Measurements from ENCODE around the gene C9orf78. TPM values are rescaled to one million over a fixed set of nuclear protein-coding genes. Genes with fewer than 3 reads are reported as not detected.

C9orf78 gene
- total and polyA plus RNA-seq, 9 of the 15 experiments (the other 6 are each of a cell fraction or from before 2014, with no cell fraction given): 94.6 to 266 (median 202) TPM

DNA sequence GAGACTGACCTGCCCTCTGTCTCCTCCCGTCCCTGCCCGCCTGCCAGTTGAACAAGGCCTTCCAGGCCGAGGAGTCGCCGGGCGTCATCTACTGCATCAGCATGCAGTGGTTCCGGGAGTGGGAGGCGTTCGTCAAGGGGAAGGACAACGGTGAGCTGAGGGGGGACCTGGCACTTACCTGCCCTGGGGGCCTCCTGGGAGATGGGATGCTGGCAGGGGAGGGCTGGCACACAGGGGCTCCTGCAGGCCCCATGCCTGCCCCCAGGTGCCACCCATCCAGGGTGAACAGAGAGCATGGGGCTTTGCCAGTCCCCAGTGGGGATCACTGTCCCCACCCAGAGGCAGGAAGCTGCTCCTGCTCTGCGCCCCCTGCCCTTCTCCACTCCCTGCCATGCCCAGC lies 43.2 kb upstream of the C9orf78 start:
- H4K20me1 ChIP-seq (replicated peaks; ENCODE audit: control insufficient read depth, insufficient read depth, low read length): no peaks in the 10 kb centered on the region
- no peak for ATAC-seq
- H3K4me2 ChIP-seq (ENCODE audit: insufficient read depth, low read length): no peak overlapping the region
- FAIRE-seq: no peak
- no peak overlapping the region for H3K9ac ChIP-seq (ENCODE audit: insufficient read depth in 1 of 2, low read depth in 2 of 2, low read length in 2 of 2)
- CTCF ChIA-PET (ENCODE audit: low intra/inter-chr PET ratio): interaction anchor here (0.6 kb wide), 1 partner anchor 1602 kb away, joined by 3 read pairs; the partner anchor contains the start of genes GOLGA2 and SWI5
- intact Hi-C loops (cut with micrococcal nuclease) (no loop called here), in situ Hi-C loops (cut with MboI) (no loop called here)
- no peak for DNase-seq (ENCODE audit: extremely low read depth in 1 of 4, low spot score in 3 of 4)
- no peaks in the 10 kb centered on the region; a peak in 1 of 5 replicates for H3K27me3 ChIP-seq (ENCODE audit: control insufficient read depth in 2 of 2, insufficient read depth in 2 of 2, low read length in 2 of 2)
- 86% methylated on average over 11 of the region's 11 CpGs for WGBS (ENCODE audit: insufficient coverage, low coverage, missing lambda C conversion rate)
- BruUV-seq (replicated peaks): no TSS peak
- TF ChIP-seq WHSC1 (IDR thresholded peaks at IDR 0.05; ENCODE audit: low read length): peak; percentile 73
- no peak for TF ChIP-seq POU5F1 (IDR thresholded peaks at IDR 0.05; ENCODE audit: borderline replicate concordance, low read depth, low read length, partially characterized antibody)
- peak; percentile 27; the same call in 1 of the 2 replicates for TF ChIP-seq ZNF76 (CRISPR knock-in tag; IDR thresholded peaks at IDR 0.05; ENCODE audit: borderline replicate concordance)
- peaks cover 0 to 49% of the 10 kb centered on the region in 2 experiments for H3K4me1 ChIP-seq (replicated peaks in 1 of 2; ENCODE audit: control insufficient read depth in 2 of 2, insufficient read depth in 2 of 2, low read length in 2 of 2)
- no peak overlapping the region for H3K27ac ChIP-seq (ENCODE audit: extremely low read depth, low read depth, low read length)
- POLR2A ChIA-PET: interaction anchor here (0.6 to 3.0 kb wide), 9 partner anchors 9 to 358 kb away, joined by 3 to 30 read pairs (median 4); no protein-coding TSS in a partner anchor
- H3K36me3 ChIP-seq (ENCODE audit: control insufficient read depth, insufficient read depth, low read length): peaks cover 64% of the 10 kb centered on the region
- H3K9me1 ChIP-seq (ENCODE audit: control insufficient read depth, insufficient read depth, low read length): no peaks in the 10 kb centered on the region
- H3K9me3 ChIP-seq (replicated peaks; ENCODE audit: control insufficient read depth, insufficient read depth, low read depth, low read length): no peaks in the 10 kb centered on the region
- no peak overlapping the region for H2AFZ ChIP-seq (ENCODE audit: low read depth, low read length)
- H3K79me2 ChIP-seq (ENCODE audit: control insufficient read depth, insufficient read depth, low read length): peaks cover 29% of the 10 kb centered on the region
- no peak overlapping the region for H3K4me3 ChIP-seq

DNA sequence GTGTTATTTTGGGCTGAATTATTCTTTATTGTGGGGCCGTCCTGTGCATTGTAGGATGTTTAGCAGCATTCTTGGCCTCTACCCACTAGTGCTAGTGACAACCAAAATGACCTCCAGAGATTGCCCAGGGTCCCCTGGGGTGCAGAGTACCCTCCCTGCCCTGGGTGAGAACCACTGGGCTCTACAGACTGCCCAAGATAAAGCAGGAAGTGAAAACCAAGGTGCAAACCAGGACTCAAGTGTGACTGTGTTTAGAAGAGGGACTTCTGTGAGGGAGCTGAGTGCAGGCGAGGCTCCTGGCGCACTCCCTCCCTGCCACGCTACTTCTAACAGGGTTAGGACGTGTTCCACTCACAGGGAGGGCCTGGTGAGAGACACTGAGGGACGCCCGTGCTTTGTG lies 41.7 kb upstream of the C9orf78 start:
- ChIA-PET CTCF (ENCODE audit: low intra/inter-chr PET ratio) (no interaction called here), POLR2A (interaction anchor here (0.9 to 2.0 kb wide), 4 partner anchors 8 to 16 kb away, joined by 3 to 5 read pairs (median 4); no protein-coding TSS in a partner anchor)
- DNase-seq (ENCODE audit: extremely low read depth in 1 of 4, low spot score in 3 of 4) (no peak), FAIRE-seq (no peak), ATAC-seq (no peak)
- intact Hi-C loops (cut with micrococcal nuclease): no loop called here
- in situ Hi-C loops (cut with MboI): no loop called here
- BruUV-seq (replicated peaks): no TSS peak
- Histone ChIP-seq H3K4me1 (replicated peaks in 1 of 2; ENCODE audit: control insufficient read depth in 2 of 2, insufficient read depth in 2 of 2, low read length in 2 of 2) (peaks cover 0 to 38% of the 10 kb centered on the region in 2 experiments), H4K20me1 (replicated peaks; ENCODE audit: control insufficient read depth, insufficient read depth, low read length) (no peaks in the 10 kb centered on the region), H3K4me2 (ENCODE audit: insufficient read depth, low read length) (no peak overlapping the region), H3K27me3 (ENCODE audit: control insufficient read depth in 2 of 2, insufficient read depth in 2 of 2, low read length in 2 of 2) (no peaks in the 10 kb centered on the region; a peak in 1 of 5 replicates), H3K36me3 (ENCODE audit: control insufficient read depth, insufficient read depth, low read length) (peaks cover 64% of the 10 kb centered on the region), H3K27ac (ENCODE audit: extremely low read depth, low read depth, low read length) (no peak overlapping the region; the same call in 2 of the 3 replicates), H3K9me3 (replicated peaks; ENCODE audit: control insufficient read depth, insufficient read depth, low read depth, low read length) (no peaks in the 10 kb centered on the region), H2AFZ (ENCODE audit: low read depth, low read length) (no peak overlapping the region), H3K79me2 (ENCODE audit: control insufficient read depth, insufficient read depth, low read length) (peaks cover 25% of the 10 kb centered on the region), H3K9ac (ENCODE audit: insufficient read depth in 1 of 2, low read depth in 2 of 2, low read length in 2 of 2) (peak overlapping the region in 1 of 2 experiments; percentile 66; a peak in 1 of 4 replicates), H3K9me1 (ENCODE audit: control insufficient read depth, insufficient read depth, low read length) (no peaks in the 10 kb centered on the region), H3K4me3 (no peak overlapping the region)
- WGBS (ENCODE audit: insufficient coverage, low coverage, missing lambda C conversion rate): 89% methylated on average over 7 of the region's 7 CpGs
- no peak for TF ChIP-seq CBX1 (IDR thresholded peaks at IDR 0.05; ENCODE audit: low read depth)
- TF ChIP-seq MCM2 (IDR thresholded peaks at IDR 0.05; ENCODE audit: low read depth): no peak
- TF ChIP-seq SETDB1 (IDR thresholded peaks at IDR 0.05; ENCODE audit: low read length): no peak
- TF ChIP-seq, protein P1, sequence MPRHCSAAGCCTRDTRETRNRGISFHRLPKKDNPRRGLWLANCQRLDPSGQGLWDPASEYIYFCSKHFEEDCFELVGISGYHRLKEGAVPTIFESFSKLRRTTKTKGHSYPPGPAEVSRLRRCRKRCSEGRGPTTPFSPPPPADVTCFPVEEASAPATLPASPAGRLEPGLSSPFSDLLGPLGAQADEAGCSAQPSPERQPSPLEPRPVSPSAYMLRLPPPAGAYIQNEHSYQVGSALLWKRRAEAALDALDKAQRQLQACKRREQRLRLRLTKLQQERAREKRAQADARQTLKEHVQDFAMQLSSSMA (CRISPR knock-in tag; IDR thresholded peaks at IDR 0.05): no peak
- TF ChIP-seq ZSCAN29 (IDR thresholded peaks at IDR 0.05): no peak
- TF ChIP-seq MEIS2 (IDR thresholded peaks at IDR 0.05; ENCODE audit: partially characterized antibody): no peak
- TF ChIP-seq, protein P2, sequence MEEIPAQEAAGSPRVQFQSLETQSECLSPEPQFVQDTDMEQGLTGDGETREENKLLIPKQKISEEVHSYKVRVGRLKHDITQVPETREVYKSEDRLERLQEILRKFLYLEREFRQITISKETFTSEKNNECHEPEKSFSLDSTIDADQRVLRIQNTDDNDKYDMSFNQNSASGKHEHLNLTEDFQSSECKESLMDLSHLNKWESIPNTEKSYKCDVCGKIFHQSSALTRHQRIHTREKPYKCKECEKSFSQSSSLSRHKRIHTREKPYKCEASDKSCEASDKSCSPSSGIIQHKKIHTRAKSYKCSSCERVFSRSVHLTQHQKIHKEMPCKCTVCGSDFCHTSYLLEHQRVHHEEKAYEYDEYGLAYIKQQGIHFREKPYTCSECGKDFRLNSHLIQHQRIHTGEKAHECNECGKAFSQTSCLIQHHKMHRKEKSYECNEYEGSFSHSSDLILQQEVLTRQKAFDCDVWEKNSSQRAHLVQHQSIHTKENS (CRISPR knock-in tag; IDR thresholded peaks at IDR 0.05): no peak
- TF ChIP-seq ZNF175 (CRISPR knock-in tag; IDR thresholded peaks at IDR 0.05; ENCODE audit: low read depth): no peak
- TF ChIP-seq CHD1 (IDR thresholded peaks at IDR 0.05; ENCODE audit: low read length): no peak
- TF ChIP-seq EWSR1 (IDR thresholded peaks at IDR 0.05; ENCODE audit: borderline replicate concordance, low read depth, partially characterized antibody): no peak
- no peak for TF ChIP-seq FOXJ3 (CRISPR knock-in tag; IDR thresholded peaks at IDR 0.05)
- no peak for TF ChIP-seq RBM34 (IDR thresholded peaks at IDR 0.05; ENCODE audit: borderline replicate concordance, insufficient read depth, low read length)
